ENCODE data around the gene NDUFS6.

The NDUFS6 gene

GRCh38 chr5:1827025-1827885, 26.0 kb downstream of the NDUFS6 start:
- DNase-seq (ENCODE audit: low spot score) = no peak
- TF ChIP-seq, protein P1, sequence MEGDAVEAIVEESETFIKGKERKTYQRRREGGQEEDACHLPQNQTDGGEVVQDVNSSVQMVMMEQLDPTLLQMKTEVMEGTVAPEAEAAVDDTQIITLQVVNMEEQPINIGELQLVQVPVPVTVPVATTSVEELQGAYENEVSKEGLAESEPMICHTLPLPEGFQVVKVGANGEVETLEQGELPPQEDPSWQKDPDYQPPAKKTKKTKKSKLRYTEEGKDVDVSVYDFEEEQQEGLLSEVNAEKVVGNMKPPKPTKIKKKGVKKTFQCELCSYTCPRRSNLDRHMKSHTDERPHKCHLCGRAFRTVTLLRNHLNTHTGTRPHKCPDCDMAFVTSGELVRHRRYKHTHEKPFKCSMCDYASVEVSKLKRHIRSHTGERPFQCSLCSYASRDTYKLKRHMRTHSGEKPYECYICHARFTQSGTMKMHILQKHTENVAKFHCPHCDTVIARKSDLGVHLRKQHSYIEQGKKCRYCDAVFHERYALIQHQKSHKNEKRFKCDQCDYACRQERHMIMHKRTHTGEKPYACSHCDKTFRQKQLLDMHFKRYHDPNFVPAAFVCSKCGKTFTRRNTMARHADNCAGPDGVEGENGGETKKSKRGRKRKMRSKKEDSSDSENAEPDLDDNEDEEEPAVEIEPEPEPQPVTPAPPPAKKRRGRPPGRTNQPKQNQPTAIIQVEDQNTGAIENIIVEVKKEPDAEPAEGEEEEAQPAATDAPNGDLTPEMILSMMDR (IDR thresholded peaks at IDR 0.05; ENCODE audit: extremely low read depth, insufficient read depth, missing control alignments) = no peak
- in situ Hi-C loops (cut with MboI; ENCODE audit: low pct_unique_long_range_greater_than_20kb, low sequenced_read_pairs, unreplicated experiment) = no loop called here

GRCh38 chr5:1827886-1828397, 26.7 kb downstream of the NDUFS6 start:
- TF ChIP-seq, protein P1 (IDR thresholded peaks at IDR 0.05; ENCODE audit: extremely low read depth, insufficient read depth, missing control alignments) = no peak
- no peak for DNase-seq (ENCODE audit: low spot score)
- in situ Hi-C loops (cut with MboI; ENCODE audit: low pct_unique_long_range_greater_than_20kb, low sequenced_read_pairs, unreplicated experiment) = no loop called here

GRCh38 chr5:1830571-1831228, 29.5 kb downstream of the NDUFS6 start:
- in situ Hi-C loops (cut with MboI; ENCODE audit: low pct_unique_long_range_greater_than_20kb, low sequenced_read_pairs, unreplicated experiment) = no loop called here
- TF ChIP-seq, protein P1 (IDR thresholded peaks at IDR 0.05; ENCODE audit: extremely low read depth, insufficient read depth, missing control alignments) = no peak
- DNase-seq (ENCODE audit: low spot score) = no peak

- DNase-seq (ENCODE audit: low spot score) = no peak
- in situ Hi-C loops (cut with MboI; ENCODE audit: low pct_unique_long_range_greater_than_20kb, low sequenced_read_pairs, unreplicated experiment) = no loop called here
- TF ChIP-seq, protein P1 (IDR thresholded peaks at IDR 0.05; ENCODE audit: extremely low read depth, insufficient read depth, missing control alignments) = no peak
These were observed 30.1 kb downstream of the NDUFS6 start for GRCh38 chr5:1831257-1831656.

DNA sequence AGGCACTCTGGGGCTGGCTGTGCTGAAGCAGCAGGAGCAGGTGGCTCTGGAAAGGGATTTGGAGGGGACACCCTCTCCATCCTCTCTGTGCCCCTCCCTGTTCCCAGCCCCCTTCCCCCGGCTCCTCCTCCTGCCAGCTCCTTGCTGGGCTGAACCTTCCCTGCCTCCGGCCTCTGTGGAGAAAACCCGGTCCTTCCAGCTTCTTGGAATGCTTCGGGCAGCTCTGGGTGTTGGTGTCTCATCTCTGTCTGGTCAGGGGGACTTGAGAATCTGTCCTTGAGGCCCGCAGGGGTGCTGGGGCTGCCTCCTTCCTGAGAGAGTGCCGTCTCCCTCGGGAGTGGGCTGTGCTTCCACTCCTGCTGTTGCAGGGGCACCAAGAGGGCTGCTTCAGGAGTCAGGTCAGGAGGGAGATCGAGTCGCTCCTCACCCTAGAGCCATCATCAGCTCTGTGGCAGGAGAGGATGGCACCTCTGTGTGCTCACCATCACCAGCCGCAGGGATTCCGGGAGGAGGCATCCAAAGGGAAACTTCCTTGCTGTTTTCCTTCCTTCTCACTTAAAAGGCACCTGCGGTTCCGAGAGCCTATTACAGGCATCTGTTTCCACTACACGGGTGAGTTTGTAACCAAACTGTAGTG, 30.6 kb downstream of the NDUFS6 start:
- in situ Hi-C loops (cut with MboI; ENCODE audit: low pct_unique_long_range_greater_than_20kb, low sequenced_read_pairs, unreplicated experiment) = no loop called here
- TF ChIP-seq, protein P1 (IDR thresholded peaks at IDR 0.05; ENCODE audit: extremely low read depth, insufficient read depth, missing control alignments) = no peak
- DNase-seq (ENCODE audit: low spot score) = no peak

DNA sequence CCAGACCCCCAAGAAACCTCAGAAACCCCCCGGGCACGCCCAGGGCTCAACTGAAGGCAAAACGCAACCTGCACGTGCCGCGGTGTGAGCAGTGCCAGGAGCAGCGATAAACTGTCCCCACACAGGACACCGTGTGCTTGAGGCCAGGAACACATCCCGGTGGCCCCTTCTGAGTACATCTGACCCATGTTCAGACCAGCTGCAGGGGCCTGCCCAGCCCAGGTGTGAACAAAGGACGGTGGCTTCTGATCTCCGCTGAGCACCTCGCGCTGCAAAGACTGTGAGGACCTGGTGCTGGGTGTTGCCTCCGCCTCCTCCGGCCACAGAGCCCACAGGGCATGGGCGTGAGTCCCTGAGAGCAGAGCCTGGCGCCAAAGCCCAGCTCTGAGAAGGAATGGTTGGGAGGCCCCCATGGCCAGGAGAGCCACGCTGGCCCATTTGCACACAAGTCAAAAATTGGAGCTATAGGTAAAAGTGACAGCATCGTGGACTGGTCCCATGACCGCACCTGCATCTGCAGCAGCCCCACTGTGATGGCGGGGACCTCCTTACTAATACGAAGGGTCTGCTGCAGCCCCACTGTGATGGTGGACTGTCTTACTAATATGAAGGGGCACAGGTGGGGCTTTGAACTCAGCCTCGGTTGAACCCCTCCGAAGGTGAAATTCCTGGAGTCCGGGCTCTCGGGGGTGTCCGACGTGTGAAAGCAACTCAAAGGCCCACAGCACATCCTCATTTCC, 31.5 kb downstream of the NDUFS6 start:
- no peak for DNase-seq (ENCODE audit: low spot score)
- TF ChIP-seq, protein P1 (IDR thresholded peaks at IDR 0.05; ENCODE audit: extremely low read depth, insufficient read depth, missing control alignments) = no peak
- in situ Hi-C loops (cut with MboI; ENCODE audit: low pct_unique_long_range_greater_than_20kb, low sequenced_read_pairs, unreplicated experiment) = no loop called here
